NCI-H345 treated with DMSO at 0.1 percent for 48 hours (cell line): ENCODE data around the gene TIMM10.

Experiments
- DNase-seq: peaks from one replicate; lab custom pipeline; 2025; ENCODE audit not compliant: unreplicated experiment; lab: John Stamatoyannopoulos, UW

TIMM10 gene

DNA sequence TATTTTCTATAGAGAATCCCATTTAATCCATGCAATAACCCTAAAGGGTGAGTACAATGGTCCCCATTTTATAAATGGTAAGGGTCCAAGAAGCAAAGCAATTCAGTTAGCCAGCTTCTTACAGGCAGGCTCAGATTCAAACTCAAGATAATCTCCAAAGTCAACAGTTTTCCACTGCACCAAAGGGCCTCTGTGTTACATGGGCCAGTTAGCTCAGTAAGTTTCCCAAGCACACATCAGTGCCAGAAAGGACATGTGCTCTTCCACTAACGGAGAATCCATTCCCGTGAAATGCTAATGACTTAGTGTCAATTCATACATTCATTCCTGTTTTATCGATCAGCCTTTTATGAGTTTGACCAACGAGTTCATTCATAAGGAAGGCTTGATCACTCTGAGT, 26.0 kb downstream of the TIMM10 start:
- no peak for DNase-seq

GRCh38 chr11:57502870-57503269, 27.7 kb downstream of the TIMM10 start:
- DNase-seq, result no peak

- DNase-seq, result no peak
Observed at GRCh38 chr11:57502376-57502775, 28.2 kb downstream of the TIMM10 start.

- DNase-seq, result no peak
Observed at GRCh38 chr11:57501953-57502352, 28.6 kb downstream of the TIMM10 start.

DNA sequence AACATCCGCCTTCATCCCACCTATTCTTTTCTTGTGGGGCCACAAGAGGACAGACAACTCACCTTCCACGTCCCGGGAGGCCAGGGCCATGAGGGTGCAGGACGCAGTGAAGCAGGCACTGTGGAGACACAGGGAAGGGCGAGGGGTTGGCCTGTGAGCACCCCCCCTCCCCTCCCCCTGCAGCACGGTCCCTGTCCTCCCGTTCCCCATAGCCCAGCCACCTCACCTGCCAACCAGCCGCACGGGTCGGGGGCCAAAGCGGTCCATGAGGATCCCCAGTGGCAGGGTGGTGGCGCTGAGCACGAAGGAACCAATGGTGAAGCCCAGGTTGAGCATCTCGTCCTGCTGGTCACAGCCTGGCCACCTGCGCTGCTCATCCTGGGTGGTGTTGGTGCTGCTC, 29.6 kb downstream of the TIMM10 start:
- DNase-seq, result no peak

GRCh38 chr11:57500515-57500914, 30.0 kb downstream of the TIMM10 start:
- DNase-seq, result no peak

GRCh38 chr11:57499983-57500461, 30.5 kb downstream of the TIMM10 start:
- no peak for DNase-seq

DNA sequence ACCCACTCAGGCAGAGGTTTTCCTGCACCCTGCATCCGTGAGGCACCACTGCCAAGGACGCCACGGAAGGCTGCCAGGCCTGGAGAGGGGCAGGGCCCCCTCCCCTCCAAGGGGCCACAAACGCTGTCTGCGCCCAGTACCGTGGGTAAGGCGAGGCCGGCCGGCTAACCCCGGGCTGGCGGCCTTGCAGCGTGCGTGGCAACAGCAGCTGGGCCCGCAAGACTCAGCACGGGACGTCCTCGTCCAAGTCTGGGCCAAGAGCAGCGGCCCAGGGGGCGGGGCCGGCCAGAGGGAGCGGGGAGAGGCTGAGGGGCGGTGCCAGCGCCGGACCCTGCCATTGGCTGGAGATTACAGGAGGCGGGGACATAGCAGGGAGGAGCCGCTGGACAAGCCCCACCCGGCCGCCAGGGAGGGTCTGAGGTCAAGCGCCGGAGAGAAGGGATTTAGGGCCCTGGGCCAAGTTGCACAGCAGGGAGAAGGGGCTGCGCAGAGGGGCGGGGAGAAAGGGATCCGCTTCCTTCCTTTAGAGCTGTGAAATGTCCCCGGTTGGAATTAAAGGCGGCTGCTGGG, 31.1 kb downstream of the TIMM10 start:
- DNase-seq, result peak; percentile 61

- no peak for DNase-seq
Observed at GRCh38 chr11:57498540-57498939, 32.0 kb downstream of the TIMM10 start.

DNA sequence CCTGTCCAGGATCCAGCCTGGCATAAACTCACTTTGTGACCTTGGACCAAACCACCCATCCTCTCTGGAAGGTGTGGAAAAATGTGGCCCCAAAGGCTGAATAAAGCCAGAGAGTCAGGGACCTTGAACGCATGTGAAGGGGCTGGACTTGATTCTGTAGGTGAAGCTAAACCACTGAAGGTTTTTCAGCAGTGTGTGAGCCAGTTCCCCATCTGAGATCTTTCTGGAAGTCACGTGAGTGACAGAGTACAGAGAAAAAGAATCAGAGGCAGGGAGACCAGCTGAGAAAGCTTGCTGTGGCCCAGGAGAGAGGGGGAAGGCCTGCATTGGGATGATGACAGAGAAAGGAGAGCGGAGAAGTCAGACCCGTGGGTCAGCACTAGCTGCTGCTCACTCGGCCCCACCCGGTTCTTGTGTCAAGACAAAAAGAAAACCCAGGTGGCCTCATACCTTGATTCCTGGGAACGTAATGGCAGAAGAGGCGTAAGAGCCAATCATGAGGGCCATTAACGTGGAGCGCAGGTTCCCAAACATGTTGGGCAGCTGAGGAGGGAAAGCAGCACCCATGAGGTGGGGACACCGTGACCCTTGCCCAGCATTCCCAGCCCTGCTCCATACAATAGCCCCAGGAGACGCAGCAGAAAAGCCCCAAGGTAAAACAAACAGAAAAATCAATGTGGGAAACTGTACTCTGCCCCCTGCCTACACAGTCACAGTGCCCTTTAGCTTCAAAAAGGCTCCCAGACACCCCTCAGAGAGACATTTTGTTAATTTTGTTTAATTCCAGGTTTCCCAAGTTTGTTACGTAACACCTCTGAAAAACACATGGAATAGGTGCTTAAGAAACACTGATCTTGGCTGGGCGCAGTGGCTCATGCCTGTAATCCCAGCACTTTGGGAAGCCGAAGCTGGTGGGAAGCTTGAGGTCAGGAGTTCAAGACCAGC, 33.0 kb downstream of the TIMM10 start:
- DNase-seq, result no peak

GRCh38 chr11:57496109-57496820, 34.3 kb downstream of the TIMM10 start:
- DNase-seq, result no peak

GRCh38 chr11:57493507-57494503, 36.7 kb downstream of the TIMM10 start:
- DNase-seq, result no peak

DNA sequence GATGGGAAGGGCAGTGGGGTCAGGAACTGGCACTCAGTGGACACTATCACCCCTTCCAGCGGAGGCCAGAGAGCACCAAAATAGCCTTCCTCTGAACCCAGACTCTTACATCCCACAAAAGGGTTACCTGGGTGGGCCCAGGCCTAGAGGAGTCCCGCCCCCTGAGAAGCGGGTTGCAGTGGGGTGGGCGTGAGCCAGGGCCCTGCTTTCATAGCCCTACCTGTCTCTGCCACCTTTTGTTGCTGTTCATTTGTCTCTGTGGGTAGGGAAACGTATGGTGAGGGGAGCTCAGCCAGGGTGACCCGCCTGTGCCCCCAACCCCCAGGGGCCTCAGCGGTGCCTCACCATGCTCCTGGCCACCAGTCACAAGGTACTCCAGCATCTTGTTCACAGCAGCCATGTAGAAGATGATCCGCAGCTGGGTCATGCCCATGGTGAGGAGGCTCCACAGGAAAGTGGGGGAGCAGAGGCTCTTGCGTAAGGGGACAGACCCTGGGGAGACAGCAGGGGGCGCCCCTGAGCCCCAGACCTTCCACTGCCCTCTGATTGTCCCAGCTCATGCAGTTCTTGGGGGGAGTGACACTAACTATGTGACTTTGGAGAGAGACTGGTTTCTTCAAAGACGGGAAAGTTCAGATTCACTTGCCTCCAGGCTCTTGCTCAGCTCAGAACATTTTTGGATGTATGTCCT, 39.0 kb downstream of the TIMM10 start:
- DNase-seq, result no peak

GRCh38 chr11:57490456-57491248, 39.9 kb downstream of the TIMM10 start:
- DNase-seq, result no peak

DNA sequence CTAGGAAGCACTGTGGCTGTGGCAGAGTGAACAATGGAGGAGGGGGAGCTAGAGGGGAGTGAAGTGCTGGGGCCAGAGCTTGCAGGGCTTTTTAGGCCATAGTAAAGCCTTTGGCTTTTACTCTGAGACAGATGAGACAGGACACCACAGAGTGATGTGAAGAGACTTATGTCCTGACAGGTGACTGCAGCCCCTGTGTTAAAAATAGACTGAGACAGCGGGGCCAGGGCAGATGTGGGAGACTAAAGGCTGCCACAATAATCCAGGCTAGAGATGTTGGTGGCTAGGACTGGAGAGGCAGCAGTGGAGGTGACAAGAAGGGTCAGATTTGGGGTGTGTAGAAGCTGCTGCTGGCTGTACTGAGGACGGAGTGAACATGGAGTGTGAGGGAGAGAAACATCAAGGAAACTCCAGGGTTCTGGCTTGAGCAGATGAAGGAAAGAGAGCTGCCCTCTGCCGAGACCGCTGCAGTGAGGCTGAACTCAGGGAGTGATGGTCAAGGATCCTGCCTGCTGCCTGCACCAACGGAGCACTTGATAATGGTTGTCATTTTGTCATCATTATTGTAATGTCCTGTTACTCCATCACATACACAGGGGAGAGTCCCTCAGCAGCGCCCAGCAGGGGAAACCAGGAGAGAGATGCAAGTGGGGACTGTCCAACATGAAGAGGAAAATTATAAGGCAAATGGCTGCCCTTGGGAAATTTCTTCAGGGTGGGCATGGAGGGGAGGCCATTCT, 42.5 kb downstream of the TIMM10 start:
- DNase-seq, result no peak

GRCh38 chr11:57487021-57487778, 43.4 kb downstream of the TIMM10 start:
- DNase-seq, result no peak

GRCh38 chr11:57485217-57485990, 45.1 kb downstream of the TIMM10 start:
- no peak for DNase-seq
